H1 (cell line): Measurements from ENCODE around the gene USP20. TPM values are rescaled to one million over a fixed set of nuclear protein-coding genes. Genes with fewer than 3 reads are reported as not detected.

Source experiments
- ATF3 ChIP-seq: IDR thresholded peaks from 2 replicates; pipeline ENCODE4 v1.6.1; 2011; ENCODE audit warnings: low read depth, mild to moderate bottlenecking, low read length; ENCODE audit not compliant: insufficient read depth
- CREB1 ChIP-seq: IDR thresholded peaks from 2 replicates; pipeline ENCODE4 v1.6.1; 2012; ENCODE audit warnings: inconsistent platforms
- SP4 ChIP-seq: IDR thresholded peaks from 2 replicates; pipeline ENCODE4 v1.6.1; 2012; ENCODE audit warnings: low read length, inconsistent platforms
- TEAD4 ChIP-seq: IDR thresholded peaks from 2 replicates; pipeline ENCODE4 v1.6.1; 2012; ENCODE audit warnings: low read depth, low read length, inconsistent platforms, mixed read lengths
- polyA plus RNA-seq, 7 experiments: library from polyadenylated mRNA; depleted of rRNA in 3 of 7; stranded (reverse) in 5 of 7; unstranded in 2 of 7; fragments of >200 nt in 5 of 7; fragments of 200-250 nt in 2 of 7; gene quantifications; 1 replicate in 5 of 7; 2 replicates in 1 of 7; 4 replicates in 1 of 7; pipeline versions ENCODE4 v1.2.1 to v1.2.3, GENCODE V29; 2011 to 2013; ENCODE audit warnings: missing spikeins in 2 of 7, mixed read lengths in 2 of 7
- total RNA-seq: library from RNA; stranded (reverse); fragmentation: NEBNext Ultra II Directional; extraction: Animal tissue kit (Norgen Biotek cat#: 25700); gene quantifications from 2 replicates; pipeline ENCODE4 v1.2.1, GENCODE V29; 2021

Gene USP20
- total and polyA plus RNA-seq, 2 of the 8 experiments (the other 6 are each of a cell fraction or from before 2014, with no cell fraction given): 13.4 to 23.0 TPM

- TF ChIP-seq CREB1 (no peak), TEAD4 (no peak), ATF3 (no peak), SP4 (no peak)
Observed at GRCh38 chr9:129875181-129875611, 39.9 kb downstream of the USP20 start (continued).
